GM19395 (cell line): ENCODE measurements around the gene TMEM218.
"Not testable (repeated sequence)": the region's sequence is repeated elsewhere in the genome, so short reads cannot be mapped to it uniquely, and the experiment has no call there.

Experiments
- ATAC-seq: cut with Tn5 transposase; IDR thresholded peaks from one replicate; pipeline ENCODE4 v1.9.1; 2021; ENCODE audit warnings: mild to moderate bottlenecking, moderate library complexity; ENCODE audit not compliant: unreplicated experiment

The TMEM218 gene

DNA sequence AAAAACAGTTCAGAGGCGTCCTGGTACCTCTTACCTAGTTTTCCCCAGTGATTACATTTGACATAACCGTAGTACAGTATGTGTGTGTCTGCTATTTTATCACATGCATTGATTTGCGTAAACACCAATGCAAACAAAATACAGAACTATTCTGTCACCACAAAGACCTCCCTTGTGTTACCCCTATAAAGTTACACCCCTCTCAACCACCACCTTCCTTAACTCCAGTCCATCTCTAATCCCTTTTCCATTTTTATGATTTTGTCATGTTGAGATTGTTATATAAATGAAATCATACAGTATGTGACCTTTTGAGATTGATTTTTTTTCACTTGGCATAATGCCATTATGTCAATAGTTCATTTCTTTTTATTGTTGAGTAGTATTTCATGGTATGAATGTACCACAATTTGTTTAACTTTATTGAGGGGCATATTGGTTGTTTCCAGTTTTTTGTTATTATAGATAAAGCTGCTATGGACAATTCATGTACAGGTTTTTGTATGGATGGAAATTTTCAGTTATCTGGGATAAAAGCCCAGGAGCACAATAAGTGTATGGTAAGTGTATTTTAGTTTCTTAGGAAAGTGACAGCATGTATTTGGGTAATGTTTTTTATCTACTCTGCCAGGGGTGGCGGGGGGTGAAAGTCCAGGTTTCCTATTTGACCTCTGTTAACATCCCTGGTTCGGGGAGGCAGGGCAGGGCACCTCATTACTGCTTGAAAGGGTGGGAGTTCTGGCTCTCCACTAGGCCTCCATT, 54.3 kb downstream of the TMEM218 start:
- ATAC-seq, result no peak

DNA sequence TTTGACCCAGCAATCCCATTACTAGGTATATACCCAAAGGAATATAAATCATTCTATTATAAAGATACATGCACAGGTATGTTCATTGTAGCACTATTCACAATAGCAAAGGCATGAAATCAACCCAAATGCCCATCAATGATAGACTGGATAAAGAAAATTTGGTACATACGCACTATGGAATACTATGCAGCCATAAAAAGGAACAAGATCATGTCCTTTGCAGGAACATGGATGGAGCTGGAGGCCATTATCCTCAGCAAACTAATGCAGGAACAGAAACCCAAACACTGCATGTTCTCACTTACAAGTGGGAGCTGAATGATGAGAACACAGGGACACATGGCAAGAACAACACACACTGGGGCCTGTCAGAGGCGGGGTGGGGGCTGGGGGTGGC, 55.3 kb downstream of the TMEM218 start:
- ATAC-seq, result not testable (repeated sequence)

DNA sequence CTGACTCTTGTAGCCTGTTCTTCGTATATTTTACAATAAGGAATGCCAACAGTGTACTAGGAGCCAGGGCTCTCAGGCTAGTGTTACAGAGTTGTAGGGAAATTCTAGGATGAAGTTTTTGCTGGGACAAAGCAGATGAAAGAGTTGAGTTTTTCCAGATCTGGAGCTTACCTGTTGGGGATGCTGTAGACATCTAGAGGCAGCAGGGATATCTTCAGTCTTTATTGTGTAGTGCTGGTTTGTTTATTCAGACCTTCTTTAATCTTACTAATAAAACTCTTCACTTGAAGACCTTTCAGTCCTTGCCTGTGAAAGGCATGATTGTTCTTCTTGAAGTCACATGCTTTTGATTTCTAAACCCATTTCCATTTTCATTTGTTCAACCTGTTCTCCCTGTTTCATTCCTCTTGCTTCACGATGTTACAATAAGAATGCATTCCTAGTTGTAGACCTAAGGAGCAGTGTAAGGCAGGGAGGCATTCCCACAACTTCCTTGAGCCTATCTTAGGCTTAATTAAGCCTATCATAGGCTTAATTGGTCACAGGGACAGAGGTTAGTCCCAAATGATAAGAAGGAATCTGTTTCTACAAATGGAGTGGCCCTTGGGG, 56.2 kb downstream of the TMEM218 start:
- ATAC-seq, result no peak

DNA sequence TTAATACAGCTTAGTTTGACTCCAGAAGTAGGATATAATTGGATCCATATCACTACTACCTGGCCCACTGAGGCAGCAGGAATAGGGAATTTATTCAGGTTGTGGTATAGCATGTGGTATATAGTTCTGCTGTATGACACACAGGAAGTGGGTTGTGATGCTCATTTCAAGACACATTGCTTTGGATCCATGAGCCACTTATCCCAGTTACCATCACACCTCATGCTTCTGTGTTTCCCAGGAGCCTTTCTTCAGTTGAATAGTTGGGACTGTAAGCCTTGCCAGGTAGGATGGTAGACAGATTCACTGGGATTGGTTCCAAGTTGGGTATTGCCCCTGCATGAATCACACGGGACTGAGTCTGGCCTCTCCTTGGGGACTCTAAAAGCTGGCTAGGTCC, 58.3 kb downstream of the TMEM218 start:
- ATAC-seq, result no peak

DNA sequence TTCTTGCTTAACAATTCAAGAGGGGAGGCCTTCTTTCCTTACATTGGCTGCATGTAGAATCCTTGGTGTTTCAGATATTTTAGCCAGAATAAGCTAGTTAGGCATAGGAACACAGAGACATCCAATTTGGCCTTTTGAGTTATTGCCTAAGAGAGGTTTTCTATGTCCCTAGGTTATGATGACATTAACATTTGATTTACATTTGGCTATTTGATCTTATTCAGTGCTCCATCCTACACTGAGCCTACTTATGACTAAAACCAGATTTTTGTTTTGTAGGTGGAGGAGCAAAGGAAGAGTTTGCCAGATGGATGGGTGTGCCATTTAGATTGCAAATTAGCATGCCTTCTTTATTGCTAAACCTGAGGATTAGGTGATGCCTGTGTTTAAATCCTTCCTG, 59.4 kb downstream of the TMEM218 start:
- ATAC-seq, result no peak

DNA sequence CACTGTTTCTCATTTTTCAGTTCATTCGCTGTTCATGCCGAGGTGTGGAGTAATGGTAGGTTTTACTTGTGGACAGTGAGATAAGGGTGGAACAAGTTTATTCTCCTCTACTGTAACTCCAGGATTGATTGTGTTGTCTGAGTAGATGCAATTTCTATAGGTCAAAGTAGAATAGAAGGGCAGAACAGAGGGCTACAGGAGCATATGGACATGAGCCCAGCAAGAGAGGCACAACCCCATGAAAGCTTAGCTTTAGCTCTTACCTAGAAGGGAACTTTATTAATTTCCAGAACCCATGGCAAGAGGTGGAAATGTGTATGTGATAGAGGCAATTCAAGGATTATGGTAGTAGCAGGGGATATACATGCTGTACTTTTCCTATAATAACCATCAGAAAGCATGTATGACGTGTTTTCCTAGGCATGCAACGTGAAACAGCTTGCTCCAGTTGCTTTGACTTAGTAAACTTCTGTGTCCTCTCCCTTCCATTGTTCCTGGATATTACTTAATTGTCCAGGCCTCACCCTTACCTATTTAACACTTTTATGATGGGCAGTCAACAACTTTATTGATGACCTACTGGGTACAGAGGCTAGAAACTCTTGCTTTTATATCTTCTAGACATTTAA, 62.1 kb downstream of the TMEM218 start:
- ATAC-seq, result no peak
